A549 (cell line): ENCODE results near the gene KLKB1.

Experiments
- CTCF ChIP-seq: fragments of >200 bp; sonication (Bioruptor Twin); formaldehyde crosslinking; IDR thresholded peaks from 3 replicates; pipeline ENCODE4 v1.5.1; 2016
- RNF2 ChIP-seq: fragments of 200-600 bp; sonication (generic); IDR thresholded peaks from 2 replicates; pipeline ENCODE4 v1.6.1; 2016; ENCODE audit warnings: low read depth, mild to moderate bottlenecking, antibody characterized with exemption, moderate library complexity, borderline replicate concordance
- ZFP36 ChIP-seq: fragments of 450-650 bp; IDR thresholded peaks from 2 replicates; pipeline ENCODE4 v1.6.1; 2014; ENCODE audit warnings: borderline replicate concordance; ENCODE audit not compliant: partially characterized antibody

DNA sequence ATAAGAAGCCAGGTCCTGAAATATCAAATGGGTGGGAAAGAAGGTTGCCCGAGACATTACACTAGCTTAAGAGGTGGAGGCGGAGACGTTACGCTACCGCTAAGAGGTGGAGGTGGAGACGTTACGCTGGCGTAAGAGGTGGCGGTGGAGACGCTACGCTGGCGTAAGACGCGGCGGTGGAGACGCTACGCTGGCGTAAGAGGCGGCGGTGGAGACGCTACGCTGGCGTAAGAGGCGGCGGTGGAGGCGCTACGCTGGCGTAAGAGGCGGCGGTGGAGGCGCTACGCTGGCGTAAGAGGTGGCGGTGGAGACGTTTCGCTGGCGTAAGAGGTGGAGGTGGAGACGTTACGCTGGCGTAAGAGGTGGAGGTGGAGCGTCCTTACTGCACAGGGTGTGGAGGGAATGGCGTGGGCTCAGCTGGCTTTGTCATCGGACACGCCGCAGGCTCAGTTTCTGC lies 23.2 kb upstream of the KLKB1 start:
- TF ChIP-seq RNF2 (no peak), ZFP36 (no peak), CTCF (no peak)
